ENCODE data around the gene GNA12.

DNA sequence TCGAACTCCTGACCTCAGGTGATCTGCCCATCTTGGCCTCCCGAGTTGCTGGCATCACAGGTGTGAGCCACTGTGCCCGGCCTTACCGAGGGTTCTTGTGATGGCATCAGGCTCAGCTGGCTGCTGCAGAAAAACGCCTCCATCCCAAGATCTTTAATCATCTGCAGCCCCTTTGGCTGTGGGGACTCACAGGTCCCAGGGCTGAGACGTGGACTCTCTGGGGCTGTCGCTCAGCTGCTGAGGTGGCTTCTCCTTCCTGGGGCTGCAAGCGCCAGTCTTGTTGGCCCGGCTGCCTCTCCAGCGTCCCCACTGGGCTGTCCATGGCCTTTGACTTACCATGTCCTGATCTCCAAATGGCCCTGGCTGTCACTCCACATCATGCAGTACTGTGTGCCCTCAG lies 136.1 kb downstream of the GNA12 start:
- TF ChIP-seq, protein P1, sequence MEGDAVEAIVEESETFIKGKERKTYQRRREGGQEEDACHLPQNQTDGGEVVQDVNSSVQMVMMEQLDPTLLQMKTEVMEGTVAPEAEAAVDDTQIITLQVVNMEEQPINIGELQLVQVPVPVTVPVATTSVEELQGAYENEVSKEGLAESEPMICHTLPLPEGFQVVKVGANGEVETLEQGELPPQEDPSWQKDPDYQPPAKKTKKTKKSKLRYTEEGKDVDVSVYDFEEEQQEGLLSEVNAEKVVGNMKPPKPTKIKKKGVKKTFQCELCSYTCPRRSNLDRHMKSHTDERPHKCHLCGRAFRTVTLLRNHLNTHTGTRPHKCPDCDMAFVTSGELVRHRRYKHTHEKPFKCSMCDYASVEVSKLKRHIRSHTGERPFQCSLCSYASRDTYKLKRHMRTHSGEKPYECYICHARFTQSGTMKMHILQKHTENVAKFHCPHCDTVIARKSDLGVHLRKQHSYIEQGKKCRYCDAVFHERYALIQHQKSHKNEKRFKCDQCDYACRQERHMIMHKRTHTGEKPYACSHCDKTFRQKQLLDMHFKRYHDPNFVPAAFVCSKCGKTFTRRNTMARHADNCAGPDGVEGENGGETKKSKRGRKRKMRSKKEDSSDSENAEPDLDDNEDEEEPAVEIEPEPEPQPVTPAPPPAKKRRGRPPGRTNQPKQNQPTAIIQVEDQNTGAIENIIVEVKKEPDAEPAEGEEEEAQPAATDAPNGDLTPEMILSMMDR (conservative IDR thresholded peaks at IDR 0.05; ENCODE audit: low read depth, low read length): no peak
- TF ChIP-seq CEBPB (IDR thresholded peaks at IDR 0.05; ENCODE audit: low read depth, low read length) (no peak), SMC3 (IDR thresholded peaks at IDR 0.05; ENCODE audit: low read depth, low read length) (no peak), USF2 (IDR thresholded peaks at IDR 0.05; ENCODE audit: low read depth, low read length) (no peak), MAFK (IDR thresholded peaks at IDR 0.05; ENCODE audit: low read depth, low read length) (no peak), POLR2A (IDR thresholded peaks at IDR 0.05; ENCODE audit: low read depth, low read length) (no peak), RAD21 (IDR thresholded peaks at IDR 0.05; ENCODE audit: low read length) (no peak), ELK1 (IDR thresholded peaks at IDR 0.05; ENCODE audit: borderline replicate concordance, low read depth, low read length) (no peak), MAZ (IDR thresholded peaks at IDR 0.05; ENCODE audit: borderline replicate concordance, low read depth, low read length) (no peak)

Measured in IMR-90 (cell line).